HG03060 (cell line): ENCODE data around the gene SLC16A4.
"Not testable (repeated sequence)": the region's sequence is repeated elsewhere in the genome, so short reads cannot be mapped to it uniquely, and the experiment has no call there.

Experiments
- ATAC-seq: cut with Tn5 transposase; IDR thresholded peaks from one replicate; pipeline ENCODE4 v1.9.1; 2021; ENCODE audit warnings: low read depth, moderate number of reproducible peaks; ENCODE audit not compliant: unreplicated experiment

The SLC16A4 gene

DNA sequence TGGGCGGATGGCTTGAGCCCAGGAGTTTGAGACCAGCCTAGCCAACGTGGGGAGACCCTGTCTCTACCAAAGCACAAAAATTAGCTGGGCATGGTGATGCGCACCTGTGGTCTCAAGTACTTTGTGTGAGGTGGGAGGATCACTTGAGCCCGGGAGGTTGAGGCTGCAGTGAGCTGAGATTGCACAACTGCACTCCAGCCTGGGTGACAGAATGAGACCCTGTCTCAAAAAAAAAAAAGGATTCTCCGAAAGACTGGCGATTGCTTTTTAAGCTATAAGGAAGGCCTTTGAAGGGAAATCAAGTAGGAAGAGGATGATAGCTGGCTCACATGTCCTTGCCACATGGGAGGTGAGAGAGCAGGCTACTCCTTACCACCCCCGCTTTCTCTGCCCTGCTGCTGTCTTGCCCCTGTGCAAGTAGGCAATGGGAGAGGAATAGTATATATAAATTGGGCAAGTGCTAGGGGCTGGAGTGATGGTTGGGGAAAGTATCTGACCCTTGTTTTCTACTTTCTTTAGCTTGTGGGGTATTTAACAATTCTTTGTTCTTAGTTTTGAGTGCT is 20.4 kb upstream of the SLC16A4 start:
- ATAC-seq = no peak

DNA sequence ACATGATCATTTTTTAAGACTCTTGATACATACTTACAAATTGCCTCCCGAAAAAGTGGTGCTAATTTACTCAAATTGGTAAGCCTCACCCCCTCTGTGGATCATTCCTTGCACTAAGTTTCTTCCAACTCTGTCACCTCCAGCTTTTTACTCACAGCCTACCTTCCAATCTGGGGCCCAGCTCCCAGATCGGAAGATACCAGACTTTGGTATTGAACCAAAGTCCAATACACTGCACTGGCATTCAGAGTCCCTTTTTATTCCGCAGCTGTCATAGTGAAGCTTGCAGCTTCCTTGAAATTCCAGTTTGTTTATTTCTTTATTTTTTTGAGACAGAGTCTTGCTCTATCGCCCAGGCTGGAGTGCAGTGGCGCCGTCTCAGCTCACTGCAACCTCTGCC is 18.5 kb upstream of the SLC16A4 start:
- no peak for ATAC-seq

DNA sequence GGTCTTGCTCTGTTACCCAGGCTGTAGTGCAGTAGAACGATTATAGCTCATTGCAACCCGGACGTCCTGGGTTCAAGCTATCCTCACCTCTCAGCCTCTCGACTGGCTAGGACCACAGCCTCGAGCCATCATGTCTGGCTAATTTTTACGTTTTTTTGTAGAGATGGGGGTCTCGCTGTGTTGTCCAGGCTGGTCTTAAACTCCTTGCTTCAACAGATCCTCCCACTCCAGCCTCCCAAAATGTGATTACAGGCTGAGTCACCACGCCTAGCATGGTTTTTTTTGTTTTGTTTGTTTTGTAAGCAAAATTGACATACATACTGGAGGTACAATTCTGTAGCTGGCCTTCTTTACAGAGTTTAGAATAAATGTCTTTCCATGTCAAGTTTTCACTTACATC is 17.7 kb upstream of the SLC16A4 start:
- no peak for ATAC-seq

DNA sequence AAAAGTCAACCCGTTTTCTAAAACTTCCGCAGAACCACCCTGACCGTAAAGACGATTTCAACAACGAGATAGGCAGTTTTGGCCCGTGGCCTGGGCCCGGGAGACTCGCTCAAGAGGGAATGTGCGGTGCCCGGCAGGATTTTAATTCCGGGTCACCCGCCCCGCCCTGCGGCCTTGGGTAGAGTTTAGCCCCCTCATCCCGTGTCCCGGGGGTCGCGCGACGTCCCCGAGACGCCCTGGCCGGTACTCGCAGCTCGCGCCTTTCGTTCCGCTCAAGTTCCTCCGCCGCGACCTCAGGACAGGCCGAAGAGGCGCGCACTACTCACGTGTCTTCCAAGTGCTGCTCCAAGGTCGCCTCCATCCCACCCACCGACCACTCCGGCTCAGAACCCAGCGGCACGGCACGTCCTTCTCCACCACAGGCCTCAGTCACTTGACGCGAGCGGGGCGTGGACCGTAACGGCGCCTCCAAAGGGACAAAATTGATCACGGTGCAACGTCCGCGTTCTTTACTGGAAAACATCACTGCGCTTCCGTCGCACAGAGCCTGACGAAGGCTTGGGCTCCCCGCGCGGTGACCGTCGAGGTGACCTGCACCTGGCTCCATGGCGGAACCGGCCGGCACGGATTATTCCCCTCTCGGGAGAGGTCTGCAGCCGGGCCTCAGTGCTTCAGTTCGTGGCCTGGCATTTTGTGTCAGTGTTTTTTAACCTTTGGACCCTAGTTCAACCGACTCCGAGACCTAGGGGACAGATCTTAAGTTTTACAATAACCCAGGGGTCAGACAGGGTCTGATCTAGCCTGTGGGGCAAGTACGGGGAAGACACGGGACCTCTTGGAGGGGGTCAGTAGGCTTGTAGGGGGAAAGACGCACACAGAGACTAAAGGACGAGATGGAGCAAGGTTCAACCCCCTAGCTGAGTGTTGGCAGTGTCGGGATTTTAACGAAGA is 16.7 kb upstream of the SLC16A4 start, which contains the start of gene LAMTOR5:
Gene LAMTOR5 (minus strand): TSS at position 435 of the 951 bp plus-strand sequence. CDS start 74 bp downstream, at position 361.
- peak; percentile 71 for ATAC-seq

DNA sequence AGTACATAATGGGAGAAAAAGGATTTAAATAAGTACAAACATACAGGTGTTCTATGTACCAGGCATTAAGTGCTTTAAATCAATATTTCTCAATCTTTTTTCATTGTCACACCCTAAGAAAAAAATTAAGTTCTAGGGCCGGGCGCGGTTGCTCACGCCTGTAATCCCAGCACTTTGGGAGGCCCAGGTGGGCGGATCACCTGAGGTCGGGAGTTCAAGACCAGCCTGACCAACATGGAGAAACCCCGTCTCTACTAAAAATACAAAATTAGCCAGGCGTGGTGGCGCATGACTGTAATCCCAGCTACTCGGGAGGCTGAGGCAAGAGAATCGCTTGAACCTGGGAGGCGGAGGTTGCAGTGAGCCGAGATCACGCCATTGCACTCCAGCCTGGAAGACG is 15.6 kb upstream of the SLC16A4 start:
- not testable (repeated sequence) for ATAC-seq

DNA sequence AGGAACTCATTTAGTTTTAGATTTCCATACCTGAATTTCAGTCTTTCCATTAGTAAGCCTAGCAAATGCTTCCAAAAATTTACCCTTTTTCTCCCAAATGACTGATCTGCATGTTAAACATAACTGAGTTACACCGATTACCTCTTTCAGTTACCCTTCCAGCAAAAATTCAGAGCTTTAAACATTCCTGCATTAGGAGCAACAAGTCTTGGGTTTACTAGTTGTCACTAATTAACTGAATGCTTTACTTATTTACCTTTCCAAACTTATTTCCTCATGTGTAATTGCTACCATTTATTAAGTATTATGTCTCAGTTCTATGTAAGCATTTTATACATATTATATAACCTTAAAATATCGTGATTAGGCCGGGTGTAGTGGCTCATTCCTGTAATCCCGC is 13.6 kb upstream of the SLC16A4 start:
- no peak for ATAC-seq

DNA sequence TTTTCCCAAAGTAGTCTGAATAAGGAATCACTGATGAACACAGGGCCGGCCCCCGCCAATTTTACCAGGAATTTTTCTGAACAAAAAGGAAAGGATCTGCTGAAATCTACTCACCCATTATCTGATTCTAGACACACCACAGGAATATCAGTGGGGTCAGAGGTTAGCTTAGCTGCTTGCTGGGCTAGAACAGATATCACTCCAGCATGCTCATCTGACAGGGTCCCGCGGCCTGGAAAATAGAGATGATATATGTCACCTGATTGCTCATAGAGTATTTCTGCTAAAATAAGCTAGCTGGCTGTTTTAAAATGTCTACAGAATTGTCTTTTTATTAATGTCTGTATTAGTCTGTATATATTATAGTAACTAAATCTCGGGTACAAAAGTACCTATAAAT is 13.0 kb upstream of the SLC16A4 start:
- no peak for ATAC-seq

DNA sequence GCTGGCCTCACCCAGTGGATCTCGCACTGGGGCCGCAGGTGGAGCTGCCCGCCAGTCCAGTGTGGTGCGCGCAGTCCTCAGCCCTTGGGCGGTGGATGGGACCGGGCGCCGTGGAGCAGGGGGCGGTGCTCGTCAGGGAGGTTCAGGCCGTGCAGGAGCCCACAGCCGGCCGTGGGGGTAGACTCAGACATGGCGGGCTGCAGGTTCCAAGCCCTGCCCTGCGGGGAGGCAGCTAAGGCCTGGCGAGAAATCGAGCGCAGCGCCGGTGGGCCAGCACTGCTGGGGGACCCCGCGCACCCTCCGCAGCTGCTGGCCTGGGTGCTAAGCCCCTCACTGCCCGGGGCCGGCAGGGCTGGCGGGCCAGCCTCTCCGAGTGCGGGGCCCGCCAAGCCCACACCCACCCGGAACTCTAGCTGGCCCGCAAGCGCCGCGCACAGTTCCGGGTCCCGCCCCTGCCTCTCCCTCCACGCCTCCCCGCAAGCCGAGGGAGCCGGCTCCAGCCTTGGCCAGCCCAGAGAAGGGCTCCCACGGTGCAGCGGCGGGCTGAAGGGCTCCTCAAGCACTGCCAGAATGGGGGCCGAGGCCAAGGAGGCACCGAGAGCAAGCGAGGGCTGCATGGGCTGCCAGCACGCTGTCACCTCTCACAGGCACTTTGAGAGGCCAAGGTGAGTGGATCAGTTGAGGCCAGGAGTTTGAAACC is 5.6 kb upstream of the SLC16A4 start:
- not testable (repeated sequence) for ATAC-seq

DNA sequence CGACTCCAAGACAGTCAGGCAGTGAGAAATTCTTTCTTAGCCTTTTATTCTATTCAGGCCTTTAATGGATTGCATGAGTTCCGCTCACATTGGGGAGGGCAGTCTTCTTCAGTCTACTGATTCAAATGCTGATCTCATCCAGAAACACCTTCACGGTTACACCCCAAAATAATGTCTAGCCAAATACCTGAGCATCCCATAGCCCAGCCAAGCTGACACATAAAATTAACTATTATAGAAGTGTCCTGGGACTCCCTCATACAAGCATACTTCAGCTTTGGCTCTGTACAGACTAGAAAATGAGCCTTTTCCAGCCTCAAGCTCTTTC is 3.6 kb upstream of the SLC16A4 start:
- no peak for ATAC-seq

DNA sequence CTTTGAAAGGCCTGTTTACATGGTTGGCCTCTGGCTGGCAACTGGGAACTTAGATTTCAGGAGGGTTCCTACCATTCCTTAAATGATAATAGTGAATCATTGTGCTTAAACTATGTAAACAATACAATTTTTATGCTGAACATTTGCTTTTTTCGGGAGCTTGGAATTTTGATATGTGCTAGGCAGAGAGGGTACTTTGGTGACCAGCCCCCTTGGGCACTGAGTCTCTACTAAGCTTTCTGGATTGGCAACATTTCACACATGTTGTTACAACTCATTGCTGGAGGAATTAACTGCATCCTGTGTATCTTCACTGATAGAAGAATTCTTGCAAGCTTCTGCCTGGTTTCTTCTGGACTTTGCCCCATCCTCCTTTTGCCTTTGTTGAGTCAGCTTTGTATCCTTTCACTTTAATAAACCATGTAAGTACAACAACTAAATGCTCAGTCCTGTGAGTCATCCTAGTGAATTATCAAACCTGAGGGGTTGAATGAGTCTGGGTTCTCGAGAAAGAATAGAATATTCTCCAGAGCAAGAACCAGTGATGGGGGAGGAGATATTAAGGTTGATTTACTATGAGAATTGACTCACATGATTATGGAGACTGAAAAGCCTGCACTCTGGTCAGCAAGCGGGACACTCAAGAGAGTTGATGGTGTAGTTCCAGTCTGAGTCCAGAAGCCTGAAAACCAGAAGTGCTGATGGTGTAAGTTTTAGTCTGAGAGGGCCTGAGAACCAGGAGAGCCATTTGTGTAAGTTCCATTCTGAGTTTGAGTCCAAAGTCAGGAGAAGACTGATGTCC is 3.1 kb upstream of the SLC16A4 start:
- no peak for ATAC-seq

DNA sequence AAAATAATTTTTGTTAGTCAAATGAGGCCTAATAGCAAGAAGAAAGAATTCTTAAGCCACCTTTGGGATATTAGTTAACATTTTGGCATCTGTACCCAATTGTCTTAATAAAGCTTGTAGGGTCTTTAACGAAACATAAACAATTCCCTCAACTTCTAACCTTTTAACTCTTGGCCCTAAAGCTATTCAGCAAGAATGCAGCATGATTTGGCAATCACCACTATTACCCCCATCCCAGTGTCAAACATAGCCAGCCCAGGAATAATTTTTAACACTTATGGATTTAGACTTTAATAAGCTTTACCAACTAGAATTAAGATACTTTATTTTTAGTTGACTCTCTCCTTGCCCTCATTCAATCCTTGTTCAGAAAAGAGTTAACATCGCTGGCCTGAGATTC is 2.5 kb upstream of the SLC16A4 start:
- ATAC-seq = no peak

DNA sequence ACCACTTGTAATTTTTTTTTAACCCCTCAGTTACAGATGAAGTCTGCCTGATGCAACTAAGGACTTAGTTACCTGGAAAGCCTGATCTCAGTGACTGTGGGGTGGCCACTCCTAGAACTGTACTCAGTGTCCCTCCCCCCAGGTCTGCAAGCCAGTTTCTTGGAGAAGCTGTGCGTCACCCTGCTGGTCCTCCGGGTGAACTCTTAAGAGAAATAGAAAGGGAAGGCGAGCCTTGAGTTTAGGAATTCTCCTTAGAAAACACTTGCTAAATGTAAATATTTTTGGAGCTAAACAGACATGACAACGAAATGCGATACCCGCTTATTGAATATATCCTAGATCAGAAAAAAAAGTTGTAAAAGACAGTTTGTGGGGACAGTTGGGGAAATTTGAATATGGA is 730 bp downstream of the SLC16A4 start:
- no peak for ATAC-seq

DNA sequence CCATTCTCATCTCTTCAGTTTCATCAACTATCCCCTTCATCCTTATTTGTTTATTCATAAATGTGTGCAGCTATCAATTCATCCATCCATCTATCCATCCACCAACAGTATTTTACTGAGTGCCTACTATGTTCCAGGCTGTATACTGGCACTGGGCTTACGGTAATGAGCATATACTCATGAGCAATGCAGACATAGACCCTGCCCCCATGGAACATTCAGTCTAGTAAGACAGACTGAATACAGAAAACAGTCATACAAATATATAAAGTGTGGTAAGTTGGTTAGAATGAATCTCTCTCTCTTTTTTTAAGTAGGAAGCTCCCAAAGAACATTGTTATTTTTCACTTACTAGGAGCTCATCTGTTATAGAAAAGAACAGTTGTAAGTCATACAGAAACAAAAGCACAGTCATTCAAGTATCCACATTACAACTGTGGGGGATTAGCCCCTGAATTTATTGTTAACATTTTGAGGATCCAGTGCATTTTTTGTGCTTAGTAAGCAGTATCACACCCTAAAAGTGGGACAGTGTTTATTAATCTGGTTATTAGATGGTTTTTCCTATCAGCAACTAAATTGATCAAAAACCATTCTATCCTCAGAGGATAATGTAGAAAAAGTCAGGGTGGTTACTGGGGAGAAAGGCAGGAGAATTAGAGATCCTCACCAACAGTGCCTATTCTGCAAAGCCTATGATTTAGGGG is 3.6 kb downstream of the SLC16A4 start:
- no peak for ATAC-seq

DNA sequence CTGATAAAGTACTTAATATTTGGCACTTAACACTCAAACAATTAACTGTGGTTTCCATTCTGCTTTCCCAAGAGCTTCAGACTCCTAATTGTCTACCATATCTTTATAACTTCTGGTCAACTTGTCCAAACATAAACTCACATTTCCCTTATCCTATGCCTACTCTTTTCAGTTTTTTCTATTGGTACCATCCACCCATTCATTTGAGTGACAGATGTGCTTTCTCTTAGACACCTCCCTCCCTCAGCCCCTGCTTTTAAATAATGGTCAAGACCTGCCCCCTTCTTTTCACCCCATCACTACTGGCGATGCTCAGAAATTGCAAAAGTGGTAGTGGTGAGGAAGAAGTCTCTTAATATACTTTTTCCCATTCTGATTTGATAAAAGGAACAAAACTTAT is 5.5 kb downstream of the SLC16A4 start:
- ATAC-seq = no peak

DNA sequence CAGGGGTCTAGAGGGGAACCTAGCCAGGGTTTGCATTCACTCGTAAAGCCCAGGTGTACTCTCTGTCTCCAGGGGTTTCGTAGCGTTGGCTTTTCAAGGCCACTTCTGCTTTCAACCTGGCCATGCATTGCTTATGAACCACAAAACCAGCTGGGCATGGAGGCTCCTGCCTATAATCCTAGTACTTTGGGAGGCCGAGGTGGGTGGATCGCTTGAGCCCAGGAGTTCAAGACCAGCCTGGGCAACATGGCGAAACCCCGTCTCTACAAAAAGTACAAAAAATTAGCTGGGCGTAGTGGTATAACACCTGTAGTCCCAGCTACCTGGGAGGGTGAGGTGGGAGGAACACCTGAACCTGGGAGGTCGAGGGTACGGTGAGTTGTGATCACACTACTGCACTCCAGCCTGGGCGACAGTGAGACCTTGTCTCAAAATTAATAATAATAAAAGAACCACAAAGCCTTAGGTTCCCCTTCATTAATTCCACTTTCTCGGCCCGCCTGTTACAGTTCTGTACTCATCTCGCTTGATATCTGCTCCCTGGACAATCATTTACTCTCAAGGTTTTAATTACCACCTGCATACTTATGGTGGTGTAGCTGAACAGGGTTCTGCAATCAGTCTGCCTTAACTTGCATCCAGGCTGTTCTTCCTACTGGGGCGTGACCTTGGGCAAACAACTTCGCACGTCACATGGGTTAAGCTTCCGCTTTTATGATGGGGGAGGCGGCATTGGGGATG is 6.1 kb downstream of the SLC16A4 start:
- peak; percentile 44 for ATAC-seq

DNA sequence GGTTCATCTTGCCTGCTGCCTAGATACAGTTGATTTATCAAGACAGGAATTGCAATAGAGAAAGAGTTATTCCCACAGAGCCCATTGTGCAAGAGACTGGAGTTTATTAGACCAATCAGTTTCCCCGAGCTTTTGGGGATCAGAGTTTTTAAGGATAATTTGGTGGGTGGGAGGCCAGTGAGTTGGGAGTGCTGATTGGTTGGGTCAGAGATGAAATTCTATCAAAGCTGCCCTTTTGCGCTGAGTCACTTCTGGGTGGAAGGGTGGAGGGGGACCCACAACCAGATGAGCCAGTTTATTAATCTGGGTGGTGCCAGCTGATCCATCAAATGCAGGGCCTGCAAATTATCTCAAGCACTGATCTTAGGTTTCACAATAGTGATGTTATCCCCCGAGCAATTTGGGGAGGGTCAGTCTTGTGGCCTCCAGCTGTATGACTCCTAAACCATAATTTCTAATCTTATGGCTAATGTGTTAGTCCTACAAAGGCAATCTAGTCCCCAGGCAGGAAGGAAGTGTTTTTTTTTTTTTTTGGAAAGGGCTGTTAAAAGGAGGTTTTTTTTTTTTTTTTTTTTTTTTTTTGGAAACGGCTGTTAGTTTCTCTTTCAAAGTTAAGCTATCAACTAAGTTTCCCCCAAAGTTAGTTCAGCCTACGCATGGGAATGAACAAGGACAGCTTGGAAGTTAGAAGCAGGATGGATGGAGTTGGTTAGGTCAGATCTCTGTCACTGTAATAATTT is 7.4 kb downstream of the SLC16A4 start:
- ATAC-seq = no peak

DNA sequence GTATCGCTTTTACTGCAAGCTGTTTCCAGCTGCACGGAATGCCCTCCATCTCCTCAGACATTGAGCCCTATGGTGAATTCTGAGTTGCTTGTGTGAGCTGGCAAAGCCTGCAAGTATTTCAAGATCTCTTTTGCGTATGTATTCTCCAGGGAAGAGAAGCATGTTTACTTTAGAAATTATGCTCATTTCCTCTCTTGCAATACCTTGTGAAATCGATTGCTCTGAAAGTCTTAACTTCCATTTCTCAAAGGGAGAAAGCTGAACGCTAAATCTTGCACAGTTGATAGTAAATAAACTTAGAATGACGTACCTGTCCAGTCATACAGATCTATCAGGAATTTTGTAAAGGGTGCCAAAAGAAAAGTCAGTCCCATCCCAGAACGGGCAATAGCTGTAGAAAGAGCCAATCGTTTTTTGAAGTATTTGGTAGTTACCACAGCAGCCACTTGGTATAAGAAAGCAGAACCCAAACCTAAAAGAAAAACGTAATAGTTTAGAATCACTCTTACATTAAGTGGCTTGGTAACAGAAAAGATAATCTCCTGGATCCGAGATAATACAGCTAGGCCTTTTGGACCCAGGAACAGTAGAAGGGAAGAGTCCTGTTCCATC is 10.0 kb downstream of the SLC16A4 start:
- no peak for ATAC-seq

DNA sequence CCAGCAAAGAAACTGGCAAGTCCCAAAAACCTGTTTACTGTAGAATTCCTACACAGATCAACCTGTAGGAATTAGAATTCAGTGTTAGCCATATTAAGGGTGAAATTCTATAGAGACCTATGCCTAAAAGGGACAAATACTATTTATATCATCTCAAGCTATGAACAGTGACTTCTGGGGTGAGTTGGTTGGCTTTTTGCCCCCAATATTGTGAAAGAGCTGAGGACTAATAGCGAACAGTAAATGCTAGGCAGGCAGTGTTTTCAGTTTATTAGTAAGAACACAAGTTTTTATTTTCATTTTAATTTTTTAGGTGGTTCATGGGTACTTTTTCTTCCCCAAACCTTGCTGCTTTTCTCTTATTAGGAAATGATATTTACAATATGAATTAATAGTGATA is 15.3 kb downstream of the SLC16A4 start:
- ATAC-seq = no peak
